ENCODE data around the gene SLC9A7.

GRCh38 chrX:46665232-46666152, 93.4 kb downstream of the SLC9A7 start:
- no peak for TF ChIP-seq EZH2 (IDR thresholded peaks at IDR 0.05; ENCODE audit: insufficient read depth, poor library complexity, severe bottlenecking)
- no peak for TF ChIP-seq EZH2phosphoT487 (IDR thresholded peaks at IDR 0.05; ENCODE audit: insufficient read depth, low read depth)
